SK-N-SH (cell line): ENCODE results near the gene CDK8. TPM values are rescaled to one million over a fixed set of nuclear protein-coding genes. Genes with fewer than 3 reads are reported as not detected.

Source experiments
- CTCF ChIA-PET: fragments of 300-600, 350-600 bp; formaldehyde crosslinking; extraction: SDS; loops from one replicate; lab custom pipeline; 2021; lab: Yijun Ruan, JAX
- POLR2A ChIA-PET: fragments of 350-600 bp; sonication (Branson Sonifier 250); formaldehyde crosslinking; extraction: SDS; loops from one replicate; lab custom pipeline; 2020; ENCODE audit warnings: antibody characterized with exemption, inconsistent platforms; lab: Yijun Ruan, JAX
- DNase-seq: peaks from one replicate; pipeline ENCODE4 v3.0.0; 2012
- H2AFZ ChIP-seq: fragments of 200-600 bp; sonication (generic); 2 replicates; pipeline ENCODE4 v1.8.1; 2016; ENCODE audit warnings: antibody characterized with exemption, mild to moderate bottlenecking, low read depth
- H3F3A ChIP-seq: fragments of 200-600 bp; sonication (generic); replicated peaks from 2 replicates; pipeline ENCODE3; 2016; ENCODE audit warnings: antibody characterized with exemption, mild to moderate bottlenecking; ENCODE audit not compliant: insufficient read depth
- H3K27ac ChIP-seq, 2 experiments: fragments of 200-500 bp in 1 of 2; fragments of 200-600 bp in 1 of 2; sonication (Bioruptor generic) in 1 of 2; sonication (generic), shearing (Covaris generic) in 1 of 2; 2 replicates each; pipeline versions ENCODE4 v1.5.1 to v1.6.1; 2014 to 2016; ENCODE audit warnings: low read depth in 2 of 2, inconsistent platforms in 1 of 2, low read length in 1 of 2, mild to moderate bottlenecking in 1 of 2, mixed read lengths in 1 of 2
- H3K27me3 ChIP-seq: fragments of 200-600 bp; sonication (generic), shearing (Covaris generic); 2 replicates; pipeline ENCODE4 v1.6.1; 2016; ENCODE audit warnings: mixed run types; ENCODE audit not compliant: insufficient read depth
- H3K36me3 ChIP-seq, 2 experiments: fragments of 200-500 bp in 1 of 2; fragments of 200-600 bp in 1 of 2; sonication (Bioruptor generic) in 1 of 2; sonication (generic) in 1 of 2; replicated peaks in 1 of 2; 2 replicates each; pipeline versions ENCODE3 to v1.5.1; 2014 to 2016; ENCODE audit warnings: low read length in 1 of 2, mild to moderate bottlenecking in 1 of 2; ENCODE audit not compliant: insufficient read depth in 2 of 2, control insufficient read depth in 1 of 2
- H3K4me1 ChIP-seq, 2 experiments: fragments of 200-500 bp in 1 of 2; fragments of 200-600 bp in 1 of 2; sonication (Bioruptor generic) in 1 of 2; sonication (generic), shearing (Covaris generic) in 1 of 2; 2 replicates each; pipeline versions ENCODE4 v1.5.1 to v1.6.1; 2014 to 2016; ENCODE audit warnings: low read depth in 1 of 2, low read length in 1 of 2, mixed run types in 1 of 2; ENCODE audit not compliant: insufficient read depth in 2 of 2, control insufficient read depth in 1 of 2
- H3K4me2 ChIP-seq: fragments of 200-600 bp; sonication (generic), shearing (Covaris generic); 2 replicates; pipeline ENCODE4 v1.6.1; 2017; ENCODE audit warnings: mixed run types
- H3K4me3 ChIP-seq, 2 experiments: fragments of 200-500 bp in 1 of 2; fragments of 200-600 bp in 1 of 2; sonication (Bioruptor generic) in 1 of 2; sonication (generic), shearing (Covaris generic) in 1 of 2; 2 replicates each; pipeline versions ENCODE4 v1.5.1 to v1.8.1; 2014 to 2016; ENCODE audit warnings: low read depth in 2 of 2, inconsistent platforms in 1 of 2, low read length in 1 of 2, mild to moderate bottlenecking in 1 of 2, mixed read lengths in 1 of 2, moderate library complexity in 1 of 2
- H3K79me2 ChIP-seq: fragments of 200-600 bp; sonication (generic); 2 replicates; pipeline ENCODE4 v1.8.1; 2017; ENCODE audit warnings: mild to moderate bottlenecking; ENCODE audit not compliant: insufficient read depth
- H3K9ac ChIP-seq: fragments of 200-600 bp; sonication (generic); 2 replicates; pipeline ENCODE4 v1.6.1; 2017; ENCODE audit warnings: mixed run types
- H3K9me2 ChIP-seq: fragments of 200-600 bp; sonication (generic); 2 replicates; pipeline ENCODE4 v1.6.1; 2017; ENCODE audit warnings: mixed run types
- H3K9me3 ChIP-seq: fragments of 200-600 bp; sonication (generic); 2 replicates; pipeline ENCODE4 v1.6.1; 2017; ENCODE audit warnings: mixed run types, mild to moderate bottlenecking, moderate library complexity
- H4K20me1 ChIP-seq: fragments of 200-600 bp; sonication (generic); 2 replicates; pipeline ENCODE4 v1.6.1; 2017; ENCODE audit warnings: mild to moderate bottlenecking, mixed run types; ENCODE audit not compliant: insufficient read depth
- CHD2 ChIP-seq: fragments of 150-350 bp; IDR thresholded peaks from 2 replicates; pipeline ENCODE4 v1.6.1; 2018; ENCODE audit warnings: low read length; ENCODE audit not compliant: partially characterized antibody
- EP300 ChIP-seq, 2 experiments: IDR thresholded peaks; 2 replicates each; pipeline versions ENCODE4 v1.4.0 to v1.6.1; 2012; ENCODE audit warnings: borderline replicate concordance in 1 of 2, low read depth in 1 of 2, low read length in 1 of 2
- EZH2phosphoT487 ChIP-seq: fragments of 200-600 bp; sonication (generic); IDR thresholded peaks from 2 replicates; pipeline ENCODE4 v1.6.1; 2017; ENCODE audit warnings: low read depth, mixed run types, mild to moderate bottlenecking, antibody characterized with exemption, moderate library complexity, borderline replicate concordance
- FOXM1 ChIP-seq: IDR thresholded peaks from 2 replicates; pipeline ENCODE4 v1.4.0; 2012; ENCODE audit warnings: low read depth, mild to moderate bottlenecking
- GABPA ChIP-seq: IDR thresholded peaks from 2 replicates; pipeline ENCODE4 v1.4.0; 2012; ENCODE audit warnings: low read depth, mild to moderate bottlenecking
- GATA2 ChIP-seq: sonication (generic); formaldehyde crosslinking; IDR thresholded peaks from 2 replicates; pipeline ENCODE4 v1.5.0; 2020; ENCODE audit warnings: mild to moderate bottlenecking, missing genetic modification reagents
- MXI1 ChIP-seq: IDR thresholded peaks from 2 replicates; pipeline ENCODE4 v1.6.1; 2012; ENCODE audit warnings: mild to moderate bottlenecking, low read depth, low read length, improper control_type of control experiment
- RAD21 ChIP-seq: IDR thresholded peaks from 2 replicates; pipeline ENCODE4 v1.6.1; 2012; ENCODE audit warnings: mild to moderate bottlenecking, low read length
- RFX5 ChIP-seq: IDR thresholded peaks from 2 replicates; pipeline ENCODE4 v1.6.1; 2012; ENCODE audit warnings: mild to moderate bottlenecking, improper control_type of control experiment, low read length
- RXRA ChIP-seq: IDR thresholded peaks from 2 replicates; pipeline ENCODE4 v1.4.0; 2012; ENCODE audit warnings: low read depth, mild to moderate bottlenecking, borderline replicate concordance
- TAF1 ChIP-seq: IDR thresholded peaks from 2 replicates; pipeline ENCODE4 v1.6.1; 2012; ENCODE audit warnings: low read depth, mild to moderate bottlenecking, low read length, moderate library complexity, borderline replicate concordance
- TEAD4 ChIP-seq: IDR thresholded peaks from 2 replicates; pipeline ENCODE4 v1.4.0; 2012; ENCODE audit warnings: mild to moderate bottlenecking, borderline replicate concordance; ENCODE audit not compliant: insufficient read depth
- YY1 ChIP-seq: IDR thresholded peaks from 2 replicates; pipeline ENCODE4 v1.4.0; 2012; ENCODE audit warnings: low read depth, mild to moderate bottlenecking
- WGBS: methylation state at CpG from one replicate; pipeline ENCODE4 v1.1.6; 2017; ENCODE audit warnings: low lambda C conversion rate; 5-methylcytosine and 5-hydroxymethylcytosine counted together
- polyA plus RNA-seq, 3 experiments: library from polyadenylated mRNA; depleted of rRNA; stranded (reverse); fragments of >200 nt; gene quantifications; 2 replicates each; pipeline ENCODE4 v1.2.3, GENCODE V29; 2012
- TF ChIP-seq, protein P1 (sequence below): IDR thresholded peaks from 2 replicates; pipeline ENCODE4 v1.4.0; 2012; ENCODE audit warnings: low read depth, borderline replicate concordance
- TF ChIP-seq, protein P2 (sequence below): fragments of 200-600 bp; sonication (generic); IDR thresholded peaks from 2 replicates; pipeline ENCODE4 v1.6.1; 2017; ENCODE audit warnings: antibody characterized with exemption, mild to moderate bottlenecking, moderate library complexity

CDK8 gene
- polyA plus RNA-seq, 1 of the 3 experiments (the other 2 are of a cell fraction), result 10.1 TPM

GRCh38 chr13:26384587-26384986 lies 130.7 kb downstream of the CDK8 start:
- no peak overlapping the region for H3K27ac ChIP-seq
- no peaks in the 10 kb centered on the region for H3K79me2 ChIP-seq
- H3K9me2 ChIP-seq, result no peaks in the 10 kb centered on the region
- no peak overlapping the region for H3K4me2 ChIP-seq
- 90% methylated on average over 1 of the region's 1 CpG for WGBS
- ChIA-PET POLR2A (no interaction called here), CTCF (interaction anchor here (1.0 to 1.2 kb wide), 2 partner anchors 129 to 314 kb away, joined by 3 to 5 read pairs; no protein-coding TSS in a partner anchor)
- DNase-seq, result no peak
- no peak overlapping the region for H3K9ac ChIP-seq
- H3K4me1 ChIP-seq, result no peaks in the 10 kb centered on the region
- no peaks in the 10 kb centered on the region for H4K20me1 ChIP-seq
- H2AFZ ChIP-seq, result no peak overlapping the region
- TF ChIP-seq, protein P1, sequence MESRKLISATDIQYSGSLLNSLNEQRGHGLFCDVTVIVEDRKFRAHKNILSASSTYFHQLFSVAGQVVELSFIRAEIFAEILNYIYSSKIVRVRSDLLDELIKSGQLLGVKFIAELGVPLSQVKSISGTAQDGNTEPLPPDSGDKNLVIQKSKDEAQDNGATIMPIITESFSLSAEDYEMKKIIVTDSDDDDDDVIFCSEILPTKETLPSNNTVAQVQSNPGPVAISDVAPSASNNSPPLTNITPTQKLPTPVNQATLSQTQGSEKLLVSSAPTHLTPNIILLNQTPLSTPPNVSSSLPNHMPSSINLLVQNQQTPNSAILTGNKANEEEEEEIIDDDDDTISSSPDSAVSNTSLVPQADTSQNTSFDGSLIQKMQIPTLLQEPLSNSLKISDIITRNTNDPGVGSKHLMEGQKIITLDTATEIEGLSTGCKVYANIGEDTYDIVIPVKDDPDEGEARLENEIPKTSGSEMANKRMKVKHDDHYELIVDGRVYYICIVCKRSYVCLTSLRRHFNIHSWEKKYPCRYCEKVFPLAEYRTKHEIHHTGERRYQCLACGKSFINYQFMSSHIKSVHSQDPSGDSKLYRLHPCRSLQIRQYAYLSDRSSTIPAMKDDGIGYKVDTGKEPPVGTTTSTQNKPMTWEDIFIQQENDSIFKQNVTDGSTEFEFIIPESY, result no peak
- TF ChIP-seq RXRA, result no peak
- no peak overlapping the region for H3K4me3 ChIP-seq
- peaks cover 13 to 25% of the 10 kb centered on the region in 2 experiments for H3K36me3 ChIP-seq
- H3F3A ChIP-seq, result no peaks in the 10 kb centered on the region
- H3K9me3 ChIP-seq, result no peaks in the 10 kb centered on the region
- no peaks in the 10 kb centered on the region for H3K27me3 ChIP-seq

DNA sequence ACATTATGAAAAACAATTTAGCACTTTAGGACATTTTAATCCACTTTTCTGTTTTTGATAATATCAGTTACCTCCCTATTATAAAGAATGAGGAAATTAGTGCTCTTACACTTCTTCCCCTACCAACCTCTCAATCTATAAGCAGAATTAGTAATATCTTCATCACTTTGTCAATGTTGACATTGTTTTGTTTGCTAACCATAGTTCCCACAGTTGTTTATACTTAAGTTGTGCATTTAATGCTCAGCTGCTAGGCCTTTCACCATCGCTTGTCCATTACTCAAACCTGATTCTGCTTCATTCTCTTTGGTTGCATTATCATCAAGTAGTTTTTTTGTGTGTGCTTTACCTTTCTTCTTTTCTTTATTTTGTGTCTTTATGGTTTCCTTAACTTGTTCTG lies 132.1 kb downstream of the CDK8 start:
- CTCF ChIA-PET, result no interaction called here
- TF ChIP-seq CHD2 (no peak), YY1 (no peak), EZH2phosphoT487 (no peak), GABPA (no peak)

DNA sequence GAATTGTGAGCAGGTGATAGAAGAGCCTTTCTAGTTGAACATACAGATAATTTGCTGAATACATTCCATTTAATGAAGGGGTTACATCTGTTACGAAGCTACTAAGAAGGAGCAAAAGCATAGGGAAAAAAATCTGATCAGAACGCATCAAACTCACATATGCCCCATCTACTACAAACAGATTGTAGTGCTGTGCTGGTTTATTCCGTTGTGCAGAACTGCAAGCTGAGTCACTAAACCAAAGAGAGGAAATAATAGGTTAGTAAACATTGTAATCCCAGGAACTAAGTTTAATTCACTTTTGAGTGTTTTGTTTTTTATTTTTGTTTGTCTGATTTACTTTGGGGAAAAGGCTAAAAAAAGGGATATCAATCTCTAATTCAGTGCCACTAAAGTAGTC lies 136.3 kb downstream of the CDK8 start:
- Histone ChIP-seq H3K4me3 (no peak overlapping the region), H3K9me3 (no peaks in the 10 kb centered on the region), H3K4me2 (no peak overlapping the region), H3K27ac (no peak overlapping the region), H3K4me1 (no peaks in the 10 kb centered on the region; a peak in 1 of 4 replicates), H3K36me3 (peaks cover 26 to 29% of the 10 kb centered on the region in 2 experiments), H3K9me2 (no peaks in the 10 kb centered on the region), H3K27me3 (no peaks in the 10 kb centered on the region), H2AFZ (no peak overlapping the region), H3K79me2 (no peaks in the 10 kb centered on the region), H4K20me1 (no peaks in the 10 kb centered on the region), H3K9ac (no peak overlapping the region), H3F3A (no peaks in the 10 kb centered on the region)
- 91% methylated on average over 3 of the region's 3 CpGs for WGBS
- ChIA-PET CTCF (interaction anchor here (0.9 to 1.1 kb wide), 2 partner anchors 11 to 22 kb away, joined by 3 to 4 read pairs; no protein-coding TSS in a partner anchor), POLR2A (no interaction called here)
- no peak for DNase-seq
- TF ChIP-seq TAF1 (no peak), RXRA (no peak), EP300 (IDR thresholded peaks at IDR 0.05; ENCODE audit: borderline replicate concordance in 1 of 2, low read depth in 1 of 2, low read length in 1 of 2) (no peak), TEAD4 (no peak), RAD21 (no peak), EZH2phosphoT487 (no peak), RFX5 (no peak), GATA2 (CRISPR knock-in tag) (no peak), MXI1 (no peak), FOXM1 (no peak)
- TF ChIP-seq, protein P2, sequence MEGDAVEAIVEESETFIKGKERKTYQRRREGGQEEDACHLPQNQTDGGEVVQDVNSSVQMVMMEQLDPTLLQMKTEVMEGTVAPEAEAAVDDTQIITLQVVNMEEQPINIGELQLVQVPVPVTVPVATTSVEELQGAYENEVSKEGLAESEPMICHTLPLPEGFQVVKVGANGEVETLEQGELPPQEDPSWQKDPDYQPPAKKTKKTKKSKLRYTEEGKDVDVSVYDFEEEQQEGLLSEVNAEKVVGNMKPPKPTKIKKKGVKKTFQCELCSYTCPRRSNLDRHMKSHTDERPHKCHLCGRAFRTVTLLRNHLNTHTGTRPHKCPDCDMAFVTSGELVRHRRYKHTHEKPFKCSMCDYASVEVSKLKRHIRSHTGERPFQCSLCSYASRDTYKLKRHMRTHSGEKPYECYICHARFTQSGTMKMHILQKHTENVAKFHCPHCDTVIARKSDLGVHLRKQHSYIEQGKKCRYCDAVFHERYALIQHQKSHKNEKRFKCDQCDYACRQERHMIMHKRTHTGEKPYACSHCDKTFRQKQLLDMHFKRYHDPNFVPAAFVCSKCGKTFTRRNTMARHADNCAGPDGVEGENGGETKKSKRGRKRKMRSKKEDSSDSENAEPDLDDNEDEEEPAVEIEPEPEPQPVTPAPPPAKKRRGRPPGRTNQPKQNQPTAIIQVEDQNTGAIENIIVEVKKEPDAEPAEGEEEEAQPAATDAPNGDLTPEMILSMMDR, result no peak

More for the DNA sequence above, 132.1 kb downstream of the CDK8 start:
- no peak overlapping the region for H3K4me3 ChIP-seq
- no peak overlapping the region for H2AFZ ChIP-seq
- H3K36me3 ChIP-seq, result peaks cover 16 to 29% of the 10 kb centered on the region in 2 experiments
- H3K27me3 ChIP-seq, result no peaks in the 10 kb centered on the region
- no peak overlapping the region for H3K27ac ChIP-seq
- H3F3A ChIP-seq, result no peaks in the 10 kb centered on the region
- H3K9me2 ChIP-seq, result no peaks in the 10 kb centered on the region
- POLR2A ChIA-PET, result no interaction called here
- no peak for DNase-seq
- WGBS, result 87% methylated on average over 1 of the region's 1 CpG
- H4K20me1 ChIP-seq, result no peaks in the 10 kb centered on the region
- no peaks in the 10 kb centered on the region for H3K4me1 ChIP-seq
- no peaks in the 10 kb centered on the region for H3K9me3 ChIP-seq
- H3K79me2 ChIP-seq, result no peaks in the 10 kb centered on the region
- H3K9ac ChIP-seq, result no peak overlapping the region
- H3K4me2 ChIP-seq, result no peak overlapping the region
